Calu3 (cell line): Measurements from ENCODE around the gene NXPH4. TPM values are rescaled to one million over a fixed set of nuclear protein-coding genes. Genes with fewer than 3 reads are reported as not detected.

Source experiments
- BruUV-seq: library from RNA; stranded (reverse); fragments of 400-500 nt; replicated peaks from 2 replicates; lab custom pipeline; 2021; lab: Mats Ljungman, UMichigan
- CTCF ChIA-PET: fragments of 300-600 bp; sonication (Branson Sonifier 250); formaldehyde crosslinking; loops from one replicate; lab custom pipeline; 2022; ENCODE audit warnings: antibody characterized with exemption; lab: Charles Lee
- DNase-seq: peaks from one replicate; pipeline ENCODE4 v3.0.0; 2022
- H3K27ac Mint-ChIP-seq: one replicate; pipeline ENCODE4 v1.8.0; 2022; ENCODE audit warnings: mixed read lengths; ENCODE audit not compliant: unreplicated experiment
- H3K27me3 Mint-ChIP-seq: one replicate; pipeline ENCODE4 v1.8.0; 2022; ENCODE audit warnings: mixed read lengths; ENCODE audit not compliant: unreplicated experiment
- H3K36me3 Mint-ChIP-seq: one replicate; pipeline ENCODE4 v1.8.0; 2022; ENCODE audit warnings: mild to moderate bottlenecking, moderate library complexity, mixed read lengths; ENCODE audit not compliant: insufficient read depth, unreplicated experiment
- H3K4me1 Mint-ChIP-seq: one replicate; pipeline ENCODE4 v1.8.0; 2022; ENCODE audit warnings: mild to moderate bottlenecking, low read depth, mixed read lengths; ENCODE audit not compliant: unreplicated experiment
- H3K4me3 Mint-ChIP-seq: one replicate; pipeline ENCODE4 v1.8.0; 2022; ENCODE audit warnings: mild to moderate bottlenecking, low read depth, moderate library complexity, mixed read lengths; ENCODE audit not compliant: unreplicated experiment
- H3K9me3 Mint-ChIP-seq: one replicate; pipeline ENCODE4 v1.8.0; 2022; ENCODE audit warnings: low read depth, mixed read lengths; ENCODE audit not compliant: unreplicated experiment
- intact Hi-C: fragments of 100-400 bp; cut with micrococcal nuclease; formaldehyde crosslinking; loops from one replicate; pipeline ENCODE4 v1.10.0; 2022; ENCODE audit not compliant: unreplicated experiment
- total RNA-seq: library from RNA; stranded (reverse); gene quantifications from 2 replicates; pipeline ENCODE4 v1.2.3, GENCODE V29; 2022
- TF ChIP-seq, protein P1 (sequence below): fragments of 200-600 bp; IDR thresholded peaks from one replicate; pipeline ENCODE4 v1.8.0; 2022; ENCODE audit warnings: antibody characterized with exemption; ENCODE audit not compliant: unreplicated experiment

The NXPH4 gene
- total RNA-seq, 1 experiment from 2014 or later: 4.1 TPM

DNA sequence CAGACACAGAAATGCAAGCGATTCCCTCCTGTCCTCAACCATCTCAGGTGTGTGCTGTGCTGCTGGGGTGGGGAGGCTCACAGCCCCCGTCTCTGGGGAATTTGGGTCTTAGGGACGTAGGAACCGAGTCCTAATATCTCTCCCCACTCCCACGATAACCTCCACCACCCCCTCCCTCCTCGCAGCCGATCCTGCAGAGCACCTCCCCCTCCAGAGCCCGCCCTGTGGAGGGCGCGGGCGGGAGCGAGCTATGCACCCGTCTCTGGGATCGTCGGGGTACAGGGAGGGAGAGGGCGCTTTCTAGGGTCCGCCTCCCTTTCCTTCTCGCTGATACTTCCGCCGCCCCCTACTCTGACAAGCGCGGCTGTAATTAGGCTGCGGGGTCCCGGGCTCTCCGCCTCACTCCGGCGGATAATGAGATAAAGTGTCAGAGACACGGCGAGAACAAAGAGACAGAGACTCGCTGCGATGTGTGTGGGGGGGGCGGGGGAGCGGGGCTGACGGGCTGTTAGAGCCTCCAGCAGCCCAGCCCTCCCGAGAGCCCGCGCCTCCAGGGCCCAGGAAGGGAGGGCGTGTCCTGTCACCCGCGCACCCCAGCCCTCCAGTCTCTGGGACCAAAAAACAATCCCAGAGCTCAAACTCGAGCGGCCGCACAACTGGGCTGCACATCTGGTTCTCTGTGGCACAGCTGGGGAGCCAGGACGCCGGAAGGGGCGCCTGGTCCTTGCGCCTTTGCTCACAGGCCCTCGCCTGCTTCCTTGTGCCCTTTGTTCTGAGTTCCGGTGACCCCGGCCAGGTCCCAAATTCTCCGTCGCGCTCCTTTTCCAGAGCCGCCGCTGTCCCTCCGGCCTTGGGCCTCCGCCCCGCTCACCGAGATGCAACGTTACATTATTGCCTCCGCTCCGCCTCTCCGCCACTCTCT lies 21.6 kb downstream of the NXPH4 start:
- BruUV-seq: no TSS peak
- CTCF ChIA-PET: interaction anchor here (0.9 to 2.8 kb wide), 4 partner anchors 8 to 25 kb away, joined by 3 to 14 read pairs (median 8); partner anchors contain the start of gene SHMT2
- H3K27me3 Mint-ChIP-seq: peaks cover 50% of the 10 kb centered on the region
- peaks cover 30% of the 10 kb centered on the region for H3K4me1 Mint-ChIP-seq
- TF ChIP-seq, protein P1, sequence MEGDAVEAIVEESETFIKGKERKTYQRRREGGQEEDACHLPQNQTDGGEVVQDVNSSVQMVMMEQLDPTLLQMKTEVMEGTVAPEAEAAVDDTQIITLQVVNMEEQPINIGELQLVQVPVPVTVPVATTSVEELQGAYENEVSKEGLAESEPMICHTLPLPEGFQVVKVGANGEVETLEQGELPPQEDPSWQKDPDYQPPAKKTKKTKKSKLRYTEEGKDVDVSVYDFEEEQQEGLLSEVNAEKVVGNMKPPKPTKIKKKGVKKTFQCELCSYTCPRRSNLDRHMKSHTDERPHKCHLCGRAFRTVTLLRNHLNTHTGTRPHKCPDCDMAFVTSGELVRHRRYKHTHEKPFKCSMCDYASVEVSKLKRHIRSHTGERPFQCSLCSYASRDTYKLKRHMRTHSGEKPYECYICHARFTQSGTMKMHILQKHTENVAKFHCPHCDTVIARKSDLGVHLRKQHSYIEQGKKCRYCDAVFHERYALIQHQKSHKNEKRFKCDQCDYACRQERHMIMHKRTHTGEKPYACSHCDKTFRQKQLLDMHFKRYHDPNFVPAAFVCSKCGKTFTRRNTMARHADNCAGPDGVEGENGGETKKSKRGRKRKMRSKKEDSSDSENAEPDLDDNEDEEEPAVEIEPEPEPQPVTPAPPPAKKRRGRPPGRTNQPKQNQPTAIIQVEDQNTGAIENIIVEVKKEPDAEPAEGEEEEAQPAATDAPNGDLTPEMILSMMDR: no peak
- peak overlapping the region; percentile 82 for H3K4me3 Mint-ChIP-seq
- peak overlapping the region; percentile 5 for H3K27ac Mint-ChIP-seq
- DNase-seq: no peak
- intact Hi-C loops: no loop called here
- H3K9me3 Mint-ChIP-seq: no peaks in the 10 kb centered on the region
- peaks cover 84% of the 10 kb centered on the region for H3K36me3 Mint-ChIP-seq

DNA sequence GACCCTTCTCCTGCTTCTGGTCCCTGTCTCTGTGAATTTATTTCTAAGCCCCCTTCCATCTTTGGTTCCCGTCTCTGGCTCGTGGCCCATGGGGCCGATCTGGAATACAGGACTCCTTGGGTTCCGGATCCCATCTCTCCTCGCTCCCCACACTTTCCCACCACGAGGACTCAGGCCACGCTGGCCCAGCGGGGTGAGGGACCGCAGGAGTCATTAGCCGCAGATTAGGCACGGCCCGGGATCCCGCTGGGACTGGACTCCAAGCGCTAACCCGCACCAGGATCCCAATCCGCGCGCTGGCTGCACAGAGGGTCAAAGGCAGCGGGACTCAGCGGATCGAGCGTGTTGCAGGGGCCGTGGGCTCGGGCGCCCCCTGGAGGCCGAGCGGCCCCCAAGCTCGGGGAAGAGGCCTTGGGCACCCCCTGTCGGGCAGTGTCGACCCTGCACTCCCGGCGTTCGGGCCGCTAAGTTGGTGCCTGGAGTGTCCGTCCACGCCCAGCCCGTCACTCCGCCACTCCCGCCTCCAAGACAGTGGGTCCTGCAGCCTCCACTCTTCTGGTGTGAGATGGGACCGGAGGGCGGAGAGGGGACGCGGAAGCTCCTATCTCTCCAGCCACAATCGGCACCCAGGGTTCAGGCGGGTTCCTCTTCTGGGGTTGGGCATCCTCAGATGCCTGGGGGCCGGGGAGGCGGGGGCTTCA lies 22.4 kb downstream of the NXPH4 start:
- H3K4me1 Mint-ChIP-seq: peaks cover 30% of the 10 kb centered on the region
- no peaks in the 10 kb centered on the region for H3K9me3 Mint-ChIP-seq
- intact Hi-C loops: no loop called here
- H3K4me3 Mint-ChIP-seq: peak overlapping the region; percentile 82
- TF ChIP-seq, protein P1: peak; percentile 100
- CTCF ChIA-PET: interaction anchor here (0.9 to 2.8 kb wide), 4 partner anchors 9 to 25 kb away, joined by 3 to 14 read pairs (median 8); partner anchors contain the start of gene SHMT2
- no TSS peak for BruUV-seq
- H3K36me3 Mint-ChIP-seq: peaks cover 84% of the 10 kb centered on the region
- peak; percentile 94 for DNase-seq
- peaks cover 51% of the 10 kb centered on the region for H3K27me3 Mint-ChIP-seq
- H3K27ac Mint-ChIP-seq: peak overlapping the region; percentile 40

DNA sequence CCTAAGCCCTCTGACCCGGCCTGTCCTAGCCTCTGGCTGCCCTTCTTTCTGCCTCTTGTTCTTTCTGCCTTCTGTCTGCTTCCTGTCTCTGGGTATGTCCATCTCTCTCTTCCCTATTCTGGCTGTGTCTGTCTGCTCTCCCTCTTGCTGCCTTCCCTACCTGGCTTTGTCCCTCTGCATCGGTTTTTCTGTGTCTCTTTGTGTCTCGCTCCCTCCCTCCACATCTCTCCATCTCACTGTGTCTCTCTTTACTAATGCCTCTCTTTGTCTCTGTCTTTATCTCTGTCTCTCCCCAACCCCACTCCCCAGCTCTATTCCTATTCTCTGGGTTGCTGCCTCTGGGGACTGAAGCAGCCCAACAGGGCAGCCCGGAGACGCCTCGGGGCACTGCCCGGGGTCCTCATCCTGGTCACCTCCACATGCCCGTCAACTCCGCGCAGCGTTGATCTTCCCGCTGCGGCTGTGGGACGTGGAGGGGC lies 23.0 kb downstream of the NXPH4 start:
- peak overlapping the region; percentile 40 for H3K27ac Mint-ChIP-seq
- CTCF ChIA-PET: interaction anchor here (0.7 to 2.8 kb wide), 6 partner anchors 10 to 127 kb away, joined by 3 to 14 read pairs (median 8); partner anchors contain the start of gene SHMT2
- H3K36me3 Mint-ChIP-seq: peaks cover 82% of the 10 kb centered on the region
- TF ChIP-seq, protein P1: no peak
- DNase-seq: no peak
- peak overlapping the region; percentile 82 for H3K4me3 Mint-ChIP-seq
- intact Hi-C loops: loop anchor here (1.0 kb wide), 1 partner anchor 26 kb away; no protein-coding TSS in a partner anchor
- no peaks in the 10 kb centered on the region for H3K9me3 Mint-ChIP-seq
- H3K4me1 Mint-ChIP-seq: peaks cover 30% of the 10 kb centered on the region
- H3K27me3 Mint-ChIP-seq: peaks cover 51% of the 10 kb centered on the region
- BruUV-seq: no TSS peak
